GM18870 (cell line): ENCODE data around the gene WFDC1.

Experiments used
- ATAC-seq: cut with Tn5 transposase; IDR thresholded peaks from one replicate; pipeline ENCODE4 v1.9.1; 2021; ENCODE audit warnings: moderate library complexity; ENCODE audit not compliant: unreplicated experiment

Gene WFDC1

DNA sequence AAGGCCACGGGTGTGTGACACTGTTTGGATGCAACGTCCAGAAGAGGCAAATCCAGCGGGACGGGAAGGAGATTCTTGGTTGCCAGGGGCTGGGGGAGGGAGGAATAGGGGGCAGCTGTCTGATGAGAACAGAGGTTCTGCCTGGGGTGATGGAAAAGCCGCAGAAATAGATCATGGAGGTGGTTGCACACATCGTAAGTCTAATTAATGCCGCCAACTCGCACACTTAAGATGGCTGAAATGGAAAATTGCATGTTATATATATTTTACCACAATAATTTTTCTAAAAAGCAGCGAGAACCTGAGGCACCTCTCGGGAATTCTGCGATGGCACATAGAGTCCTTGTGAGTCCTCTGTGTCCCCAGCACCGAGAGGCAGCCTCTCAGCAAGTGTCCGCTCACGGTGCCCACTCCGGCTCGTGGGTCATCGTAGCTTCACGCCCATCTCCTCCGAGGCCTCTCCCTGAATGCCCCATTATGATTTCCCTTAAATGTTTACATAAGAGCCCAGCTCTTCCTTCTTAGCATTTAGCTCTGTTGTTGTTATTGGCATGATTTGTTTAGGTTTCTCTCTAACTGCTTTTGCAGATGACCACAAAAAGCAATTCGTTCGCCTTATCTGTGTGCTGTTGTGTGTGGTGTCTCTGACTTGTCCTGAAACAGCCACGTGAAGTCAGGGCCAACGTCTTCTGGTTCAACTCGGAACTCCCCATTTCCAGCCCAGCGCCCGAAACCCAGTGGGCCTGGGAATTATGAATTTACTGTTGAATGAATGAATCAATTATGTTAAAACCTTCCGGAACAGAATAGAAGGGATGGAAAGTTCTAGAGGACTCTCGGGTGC, 7.7 kb downstream of the WFDC1 start:
- ATAC-seq: no peak

DNA sequence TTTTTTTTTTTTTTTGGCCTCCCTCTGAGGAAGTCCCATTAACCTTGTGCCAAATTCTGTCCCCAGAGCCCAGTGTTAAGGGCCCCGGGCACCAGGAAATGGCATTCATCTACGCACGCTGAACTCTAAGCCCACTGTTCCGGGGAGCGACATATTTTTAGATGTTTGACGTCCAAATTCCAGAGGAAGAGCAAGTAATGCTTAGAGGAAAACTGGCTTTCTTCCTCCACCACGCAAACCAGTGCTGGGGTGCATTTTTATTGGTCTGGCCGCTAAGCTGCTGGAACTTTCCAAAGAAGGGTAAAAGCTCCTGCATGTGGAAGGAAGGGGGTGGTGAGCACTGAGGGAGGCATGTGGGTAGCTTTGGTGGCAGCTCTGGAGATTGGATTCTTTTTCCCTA, 8.3 kb downstream of the WFDC1 start:
- ATAC-seq: no peak

DNA sequence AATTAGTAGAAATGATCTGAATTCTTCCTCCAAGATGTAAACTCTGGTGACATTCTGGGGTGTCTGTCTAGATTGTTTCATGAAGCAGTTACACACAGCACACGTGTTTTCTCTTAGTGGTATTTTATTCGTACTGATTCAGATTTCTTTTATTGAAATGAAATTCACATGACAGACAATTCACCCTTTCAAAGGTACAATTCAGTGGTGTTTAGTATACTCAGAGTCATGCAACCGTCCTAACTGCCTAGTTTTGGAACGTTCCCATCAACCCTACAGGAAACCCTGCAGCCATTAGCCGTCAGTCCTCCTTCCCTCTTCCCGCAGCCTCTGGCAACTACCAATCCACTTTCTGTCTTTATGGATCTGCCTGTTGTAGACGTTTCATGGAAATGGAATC, 8.8 kb downstream of the WFDC1 start:
- no peak for ATAC-seq

DNA sequence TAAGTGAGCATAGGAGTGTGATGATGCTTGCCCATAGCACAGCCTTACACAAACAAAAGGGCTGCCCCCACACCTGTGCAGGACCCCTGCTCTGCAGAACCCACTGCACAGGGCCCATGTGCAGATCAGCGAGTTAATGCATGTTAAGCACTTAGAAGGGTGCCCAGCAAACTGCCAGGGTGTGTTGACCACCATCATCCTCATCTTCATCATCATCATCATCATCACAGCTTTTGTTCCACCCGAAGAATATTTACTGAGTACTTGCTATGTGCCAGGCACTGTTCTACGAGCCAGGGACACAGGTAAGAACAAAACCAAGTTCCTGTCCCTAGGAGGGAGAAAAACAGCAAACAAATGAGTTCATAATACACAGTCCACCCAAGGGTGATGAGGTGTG, 11.9 kb downstream of the WFDC1 start:
- ATAC-seq: no peak

DNA sequence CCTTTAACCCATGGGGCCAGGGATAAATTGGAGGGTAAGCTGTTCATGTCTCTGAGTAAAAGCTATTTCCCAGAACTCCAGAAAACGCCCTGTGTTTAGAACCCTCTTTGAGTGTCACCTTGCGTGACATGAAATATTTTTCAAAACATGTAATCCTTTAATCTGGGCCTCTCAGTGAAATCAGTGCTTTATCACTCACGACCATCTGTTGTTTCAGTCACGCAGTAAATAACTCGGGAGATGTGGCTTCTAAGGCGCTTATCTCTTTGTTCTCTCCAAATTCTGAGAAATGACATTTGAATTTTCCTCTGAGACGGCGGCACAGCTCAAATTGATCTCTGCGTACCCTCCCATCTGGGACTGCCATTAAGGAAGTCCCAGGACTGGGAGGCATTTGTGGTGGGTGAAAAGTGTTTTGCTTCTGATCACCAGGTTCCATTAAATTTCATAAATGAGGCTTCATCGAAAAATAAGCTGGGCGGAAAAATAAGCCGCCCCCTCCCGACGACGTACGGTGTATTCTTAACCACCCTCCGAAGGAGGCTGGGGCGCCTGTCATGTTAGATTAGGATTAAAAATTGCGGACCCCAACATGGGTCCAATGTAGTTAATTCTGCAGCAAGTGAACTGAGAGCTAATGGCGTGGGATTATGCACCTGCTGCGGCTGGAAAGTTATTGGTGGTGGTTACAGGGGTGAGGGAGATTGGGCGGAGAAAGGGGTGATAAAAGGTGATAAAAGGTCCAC, 12.7 kb downstream of the WFDC1 start:
- no peak for ATAC-seq

DNA sequence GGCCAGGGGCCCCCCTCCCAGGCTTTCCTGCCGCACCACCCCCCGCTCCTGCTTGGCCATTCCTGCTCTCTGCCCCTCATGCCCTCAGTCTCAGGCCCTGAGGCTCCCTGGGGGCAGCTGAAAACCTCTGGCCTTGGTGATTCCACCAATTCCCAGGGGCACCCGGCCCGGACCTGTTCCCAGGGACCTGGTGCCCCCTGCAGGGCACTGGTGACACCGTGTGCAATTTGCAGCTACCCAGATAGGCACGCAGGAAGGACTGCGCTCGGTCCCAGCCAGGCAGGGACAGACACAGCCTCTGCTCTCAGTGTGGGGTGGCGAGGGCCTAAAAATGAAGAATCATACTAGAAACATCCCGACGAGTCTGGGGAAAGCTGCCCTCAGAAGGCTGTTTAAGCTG, 13.4 kb downstream of the WFDC1 start:
- ATAC-seq: no peak

DNA sequence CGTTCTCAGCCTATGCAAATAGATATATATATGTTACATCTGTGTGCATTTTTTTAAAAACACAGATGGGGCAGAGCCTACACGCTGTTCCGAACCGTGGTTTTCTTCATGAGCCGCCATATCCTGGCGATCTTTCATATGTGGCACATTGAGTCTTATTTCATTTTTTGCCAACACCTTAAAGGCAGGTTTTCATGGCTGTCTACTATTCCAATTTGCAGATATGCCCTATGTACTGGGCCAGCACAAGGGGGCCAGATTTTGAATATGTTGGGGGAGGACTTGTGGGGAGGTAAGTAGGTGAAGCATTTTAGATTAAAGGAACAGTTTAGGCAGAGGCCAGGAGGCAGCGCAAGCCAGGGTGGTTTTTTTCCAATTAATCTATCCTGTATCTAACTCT, 16.0 kb downstream of the WFDC1 start:
- ATAC-seq: no peak

DNA sequence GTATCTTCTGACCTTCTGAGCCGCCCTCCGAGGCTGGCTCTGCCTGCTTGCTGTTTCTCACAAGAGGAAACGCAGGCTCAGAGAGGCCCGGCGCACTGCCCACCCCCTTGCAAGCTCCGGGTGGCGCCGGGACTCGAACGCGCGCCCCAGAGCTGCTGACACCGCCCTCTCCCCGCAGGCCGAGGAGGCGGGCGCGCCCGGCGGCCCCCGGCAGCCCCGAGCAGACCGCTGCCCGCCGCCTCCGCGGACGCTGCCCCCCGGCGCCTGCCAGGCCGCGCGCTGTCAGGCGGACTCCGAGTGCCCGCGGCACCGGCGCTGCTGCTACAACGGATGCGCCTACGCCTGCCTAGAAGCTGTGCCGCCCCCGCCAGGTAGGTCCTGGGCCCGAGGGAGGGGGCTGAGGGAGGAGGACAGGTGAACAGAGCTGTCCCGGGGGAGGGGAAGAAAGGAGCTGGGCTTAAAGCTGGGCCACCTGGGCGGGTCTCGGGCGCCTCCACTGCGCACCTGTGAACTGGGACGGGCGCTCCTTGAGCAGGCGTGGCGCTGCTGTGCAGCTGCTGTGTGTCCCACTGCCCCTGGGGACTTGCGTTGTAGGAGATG, 18.2 kb downstream of the WFDC1 start:
- ATAC-seq: no peak

DNA sequence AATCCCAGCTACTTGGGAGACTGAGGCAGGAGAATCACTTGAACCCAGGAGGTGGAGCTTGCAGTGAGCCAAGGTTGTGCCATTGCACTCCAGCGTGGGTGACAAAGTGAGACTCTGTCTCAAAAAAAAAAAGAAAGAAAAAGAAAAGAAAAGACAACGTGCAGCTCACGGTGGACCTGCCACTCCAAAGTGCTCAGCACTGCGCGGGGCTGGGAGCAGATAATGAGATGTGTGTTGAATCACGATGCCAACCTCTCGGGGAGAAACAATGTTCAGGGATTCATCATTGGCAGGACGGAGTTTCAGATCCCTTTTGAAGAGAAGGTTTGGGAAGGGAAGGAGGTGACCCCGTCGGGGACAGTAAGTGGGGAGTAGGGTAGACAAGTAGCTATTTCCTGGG, 19.2 kb downstream of the WFDC1 start:
- no peak for ATAC-seq

DNA sequence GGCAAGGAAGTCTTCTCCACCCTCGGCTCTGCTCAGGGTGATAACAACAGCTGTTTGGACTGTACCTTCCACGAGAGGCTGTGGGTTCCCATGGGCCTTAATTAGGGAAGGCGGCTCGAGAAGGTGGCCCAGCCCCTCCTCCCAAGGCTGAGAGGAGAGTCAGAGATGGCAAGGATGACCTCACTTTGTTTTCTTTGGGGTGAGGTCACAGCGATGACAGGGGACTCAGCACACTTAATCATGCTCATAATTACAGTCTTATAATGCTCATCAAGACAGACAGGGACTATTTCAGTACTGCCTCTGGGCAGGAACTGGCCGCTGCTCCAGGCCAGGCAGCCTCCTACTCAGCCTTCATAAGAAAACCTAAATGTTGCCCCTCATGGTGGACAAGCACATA, 19.7 kb downstream of the WFDC1 start:
- ATAC-seq: no peak

DNA sequence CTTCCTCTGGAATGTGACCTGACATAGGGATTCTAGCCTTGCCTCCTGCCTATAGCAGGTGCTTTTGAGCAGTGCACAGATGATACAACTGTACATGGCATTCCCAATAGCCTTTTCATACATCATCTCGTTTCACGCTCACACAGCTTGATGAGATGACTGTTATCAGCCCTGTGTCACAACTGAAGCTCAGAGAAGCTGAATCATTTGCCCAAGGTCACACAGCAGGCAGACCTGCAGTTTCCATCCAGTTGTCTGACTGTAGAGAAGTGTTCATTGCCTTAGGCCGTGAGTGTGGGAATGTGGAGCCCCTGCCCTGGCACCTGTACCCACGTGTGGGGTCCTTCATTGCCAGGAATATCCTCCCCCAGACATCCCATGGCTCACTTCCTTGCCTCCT, 20.1 kb downstream of the WFDC1 start:
- no peak for ATAC-seq

DNA sequence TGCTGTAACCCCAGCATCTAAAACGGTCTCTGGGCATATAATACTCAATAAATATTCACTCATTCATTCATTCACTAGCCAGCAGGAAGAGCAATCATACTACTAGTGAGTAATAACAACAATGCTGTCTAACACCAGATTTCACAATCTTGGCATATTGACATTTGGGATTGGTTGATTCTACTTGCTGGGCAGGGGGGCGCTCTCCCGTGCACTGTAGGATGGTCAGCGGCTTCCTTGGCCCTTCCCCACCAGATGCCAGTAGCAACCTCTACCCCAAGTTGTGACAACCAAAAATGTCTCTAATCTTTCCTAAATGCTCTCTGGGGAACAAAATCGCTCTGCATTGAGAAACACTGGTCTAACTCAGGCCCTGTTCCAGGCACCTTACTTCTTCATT, 20.7 kb downstream of the WFDC1 start:
- no peak for ATAC-seq

DNA sequence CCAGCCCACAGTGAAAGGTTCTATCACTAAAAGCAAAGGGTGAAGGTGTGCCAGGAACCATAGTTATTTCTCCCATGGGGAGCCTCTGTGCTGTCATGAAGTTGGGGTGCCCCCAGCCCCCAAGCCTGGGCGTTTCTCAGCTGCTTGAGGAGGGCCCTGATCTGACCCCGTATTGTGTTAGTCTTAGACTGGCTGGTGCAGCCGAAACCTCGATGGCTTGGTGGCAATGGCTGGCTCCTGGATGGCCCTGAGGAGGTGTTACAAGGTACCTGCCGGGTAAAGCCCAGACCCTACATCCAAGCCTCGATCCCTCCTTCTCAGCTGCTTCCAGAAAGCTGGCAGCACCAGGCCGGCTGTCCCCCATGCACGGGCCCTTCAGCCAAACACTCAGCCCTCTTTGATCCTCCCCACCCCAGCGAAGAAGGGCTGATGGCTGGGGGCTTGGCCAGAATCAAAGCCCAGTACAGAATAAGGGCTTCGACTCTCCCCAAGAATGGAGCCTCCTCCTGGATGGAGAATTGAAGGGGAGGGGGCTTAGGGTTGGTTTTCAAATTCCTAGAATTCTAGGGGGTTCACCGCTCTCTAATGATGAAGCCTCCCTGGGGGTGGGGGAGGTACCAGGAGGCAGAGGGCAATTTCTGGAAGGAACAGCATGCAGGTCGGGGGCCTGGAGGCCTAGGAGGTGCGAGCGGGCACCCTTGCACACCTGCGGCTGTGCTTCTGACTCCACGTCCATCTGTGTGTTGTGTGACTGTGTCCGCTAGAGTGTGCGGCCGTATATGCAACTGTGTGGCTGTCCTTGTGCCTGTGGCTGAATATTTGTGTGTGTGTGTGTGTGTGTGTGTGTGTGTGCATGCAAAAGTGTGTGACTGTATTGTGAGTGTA, 23.7 kb downstream of the WFDC1 start:
- ATAC-seq: no peak

DNA sequence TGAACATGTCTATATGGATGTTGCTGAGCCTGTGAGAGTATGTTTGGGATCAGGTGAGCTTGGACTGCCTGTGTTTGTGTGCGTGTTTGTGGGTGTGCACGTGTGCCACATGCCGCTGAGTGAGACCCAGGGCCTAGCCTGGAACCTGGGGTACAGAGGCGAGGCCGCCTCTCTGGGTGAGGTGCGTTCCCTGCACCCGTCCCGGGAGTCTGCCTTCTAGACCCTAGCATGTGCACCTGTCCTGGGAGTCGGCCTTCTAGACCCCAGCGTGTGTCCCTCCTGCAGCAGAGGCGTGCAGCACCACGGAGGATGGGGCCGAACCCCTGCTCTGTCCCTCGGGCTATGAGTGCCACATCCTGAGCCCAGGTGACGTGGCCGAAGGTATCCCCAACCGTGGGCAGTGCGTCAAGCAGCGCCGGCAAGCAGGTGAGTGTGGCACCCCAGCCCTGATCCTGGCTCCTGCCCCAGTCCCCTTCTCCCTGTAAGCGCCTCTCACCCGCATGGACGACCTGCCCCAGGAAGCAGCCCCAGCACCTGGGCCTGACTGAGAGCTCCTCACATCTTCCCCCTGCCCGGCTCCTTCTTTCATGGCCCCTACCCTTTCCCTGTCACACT, 24.6 kb downstream of the WFDC1 start:
- no peak for ATAC-seq

DNA sequence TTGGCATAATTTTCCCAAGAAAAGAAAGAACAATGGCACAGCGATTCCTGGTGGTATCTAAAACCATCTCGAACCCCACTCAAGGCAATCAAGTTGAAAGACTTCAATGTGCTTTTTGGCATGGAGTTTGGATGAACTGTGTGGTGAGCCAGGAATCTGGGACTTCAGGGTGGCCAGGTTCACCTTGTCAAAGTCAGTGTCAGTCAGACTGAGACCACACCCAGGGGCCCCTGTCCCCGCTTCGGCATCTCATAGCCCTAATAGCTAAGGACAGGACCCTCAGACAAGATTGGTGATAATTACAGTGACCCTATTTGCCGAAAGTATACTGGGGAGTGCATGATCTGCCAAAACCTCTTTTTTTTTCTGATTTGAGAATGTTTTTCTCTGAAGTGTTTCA, 25.8 kb downstream of the WFDC1 start:
- no peak for ATAC-seq

DNA sequence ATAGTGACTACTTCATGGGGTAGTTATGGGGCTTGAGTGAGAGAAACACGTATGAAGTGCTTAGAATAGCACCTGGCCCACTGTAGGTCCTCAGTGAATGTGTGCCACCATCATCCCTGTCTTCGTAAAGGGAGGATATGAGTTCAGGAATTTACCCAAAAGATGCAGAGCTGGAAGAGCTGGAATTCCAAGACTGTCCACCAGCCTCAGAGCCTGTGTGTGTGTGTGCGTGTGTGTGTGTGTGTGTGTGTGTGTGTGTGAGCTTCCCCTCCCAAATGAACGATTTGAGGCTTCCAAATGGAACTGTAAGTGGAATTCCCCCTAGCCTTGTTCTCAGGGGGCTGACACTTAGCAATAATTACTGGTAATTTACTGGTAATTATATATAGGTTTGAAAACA, 27.3 kb downstream of the WFDC1 start:
- no peak for ATAC-seq

DNA sequence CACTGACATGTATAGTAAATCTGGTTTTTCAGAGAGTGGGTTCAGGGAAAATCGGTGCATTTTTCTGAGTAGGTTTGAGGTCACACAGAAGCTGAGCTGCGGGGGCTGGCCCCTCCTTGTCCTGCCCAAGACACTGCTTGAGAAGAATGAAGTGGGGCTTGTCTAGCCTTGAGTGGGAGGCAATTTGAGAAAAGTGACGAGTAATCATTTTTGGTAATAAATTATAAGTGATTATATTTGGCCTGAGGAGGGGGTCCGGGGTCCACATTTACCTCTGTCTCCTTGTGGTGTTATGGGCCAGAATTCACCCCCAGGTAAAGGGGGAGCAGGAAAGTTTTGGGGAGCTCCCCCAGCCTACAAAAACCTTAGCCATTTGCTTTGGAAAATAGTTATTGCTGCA, 28.1 kb downstream of the WFDC1 start:
- no peak for ATAC-seq

DNA sequence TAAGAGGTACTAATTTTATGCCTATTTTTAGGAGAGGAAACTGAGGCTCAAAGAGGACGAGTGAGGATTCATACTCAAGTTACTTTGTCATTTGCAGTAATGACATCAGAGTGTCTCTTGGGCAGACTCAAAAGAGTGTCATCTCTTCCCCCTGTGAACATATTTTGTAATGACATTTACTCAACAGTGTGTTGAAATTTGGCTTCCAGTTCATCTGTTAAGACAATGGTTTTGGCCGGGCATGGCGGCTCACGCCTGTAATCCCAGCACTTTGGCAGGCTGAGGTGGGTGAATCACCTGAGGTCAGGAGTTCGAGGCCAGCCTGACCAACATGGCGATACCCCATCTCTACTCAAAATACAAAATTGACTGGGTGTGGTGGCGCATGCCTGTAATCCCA, 28.9 kb downstream of the WFDC1 start:
- no peak for ATAC-seq

DNA sequence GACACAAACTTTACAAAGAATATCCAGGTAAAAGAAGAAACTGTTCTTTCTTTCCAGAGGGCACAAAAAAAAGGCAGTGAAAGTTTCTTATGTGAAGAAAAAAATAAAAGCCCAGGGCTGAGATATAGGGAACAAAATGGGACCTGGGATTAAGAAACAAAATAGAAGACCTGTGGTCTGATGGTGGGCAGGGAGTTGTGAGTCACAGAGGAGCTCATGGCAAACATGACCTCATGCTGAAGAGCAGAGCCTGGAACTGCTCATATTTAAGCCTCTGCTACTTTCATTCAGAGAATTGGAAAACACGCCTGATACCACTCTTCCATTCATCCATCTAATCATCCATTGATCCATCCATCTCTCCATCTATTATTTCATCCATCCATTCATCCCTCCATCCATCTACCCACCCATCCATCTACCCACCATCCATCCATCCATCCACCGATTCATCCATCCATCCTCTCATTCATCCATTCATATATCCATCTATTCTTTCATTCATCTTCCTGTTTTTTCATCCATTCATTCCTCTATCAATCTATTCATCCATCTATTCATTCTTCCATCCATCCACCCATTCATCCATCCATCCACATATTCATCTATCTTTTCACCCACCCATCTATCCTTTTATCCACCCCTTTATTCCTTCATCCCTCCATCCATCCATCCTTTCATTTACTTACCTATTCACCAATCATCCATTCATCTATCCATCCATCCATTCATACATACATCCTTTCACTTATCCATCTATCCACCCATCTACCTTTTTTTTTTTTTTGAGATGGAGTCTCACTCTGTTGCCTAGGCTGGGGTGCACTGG, 30.0 kb downstream of the WFDC1 start:
- ATAC-seq: no peak

DNA sequence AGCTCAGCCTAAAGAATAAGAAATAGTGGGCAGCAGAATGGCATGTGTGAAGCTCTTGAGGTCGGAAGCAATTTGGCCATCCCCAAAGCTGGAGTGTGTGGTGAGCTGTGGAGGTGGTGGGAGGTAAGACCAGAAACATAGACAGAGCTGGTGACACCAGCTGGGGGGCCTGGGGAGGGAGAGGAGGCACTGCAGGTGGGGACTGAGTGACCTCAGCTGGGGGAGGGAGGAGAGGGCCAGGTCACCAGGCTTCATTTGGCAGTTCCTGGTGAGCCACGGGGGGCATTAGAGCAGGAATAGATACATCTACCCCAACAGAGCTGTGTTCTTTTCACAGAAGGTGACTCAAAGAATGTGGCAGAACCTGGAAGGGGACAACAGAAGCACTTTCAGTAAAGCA, 31.9 kb downstream of the WFDC1 start:
- ATAC-seq: no peak
